SW 1271 (cell line): ENCODE measurements around the gene KRTAP10-7.
"Not testable (repeated sequence)": the region's sequence is repeated elsewhere in the genome, so short reads cannot be mapped to it uniquely, and the experiment has no call there.

Source experiments
- DNase-seq, 2 experiments: peaks; one replicate each; lab custom pipeline; 2025; lab: John Stamatoyannopoulos, UW

The KRTAP10-7 gene

DNA sequence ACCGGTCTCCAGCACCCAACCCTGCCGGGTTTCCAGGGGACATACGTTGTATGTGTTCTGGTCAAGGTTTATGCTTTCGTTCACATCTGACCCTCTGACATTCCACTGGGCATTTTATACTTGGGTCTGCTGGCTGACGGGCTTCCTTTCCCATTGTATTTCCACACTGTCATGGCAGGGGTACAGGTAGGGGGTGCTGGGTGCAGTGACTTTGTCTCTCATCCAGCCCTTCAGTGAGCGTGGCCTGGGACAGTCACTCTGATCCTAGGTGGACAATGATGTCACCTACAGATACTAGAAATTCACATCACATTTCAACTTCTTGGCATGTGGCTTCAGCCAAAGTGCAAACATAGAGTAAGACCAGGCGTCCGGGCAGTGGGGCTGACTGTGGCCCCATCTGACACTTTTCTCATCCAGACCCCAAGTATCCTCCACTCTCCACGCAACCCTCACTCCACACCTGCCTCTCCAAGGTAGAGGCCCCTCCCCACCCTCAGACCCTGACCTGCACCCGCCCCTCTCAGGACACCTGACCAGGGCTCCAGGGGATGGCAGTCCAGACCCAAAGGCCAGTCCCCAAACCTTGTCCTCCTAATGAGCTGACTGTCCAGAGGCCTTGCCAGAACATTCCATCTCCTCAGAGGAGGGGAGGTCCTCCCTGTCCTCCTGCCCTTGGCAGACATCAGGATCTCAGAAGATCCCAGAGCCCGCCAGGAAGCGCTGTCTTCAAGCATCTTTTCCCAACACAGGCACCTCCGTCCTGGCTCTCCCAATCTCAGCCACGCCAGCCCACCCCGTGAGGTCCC, 36.0 kb downstream of the KRTAP10-7 start:
- no peak for DNase-seq

DNA sequence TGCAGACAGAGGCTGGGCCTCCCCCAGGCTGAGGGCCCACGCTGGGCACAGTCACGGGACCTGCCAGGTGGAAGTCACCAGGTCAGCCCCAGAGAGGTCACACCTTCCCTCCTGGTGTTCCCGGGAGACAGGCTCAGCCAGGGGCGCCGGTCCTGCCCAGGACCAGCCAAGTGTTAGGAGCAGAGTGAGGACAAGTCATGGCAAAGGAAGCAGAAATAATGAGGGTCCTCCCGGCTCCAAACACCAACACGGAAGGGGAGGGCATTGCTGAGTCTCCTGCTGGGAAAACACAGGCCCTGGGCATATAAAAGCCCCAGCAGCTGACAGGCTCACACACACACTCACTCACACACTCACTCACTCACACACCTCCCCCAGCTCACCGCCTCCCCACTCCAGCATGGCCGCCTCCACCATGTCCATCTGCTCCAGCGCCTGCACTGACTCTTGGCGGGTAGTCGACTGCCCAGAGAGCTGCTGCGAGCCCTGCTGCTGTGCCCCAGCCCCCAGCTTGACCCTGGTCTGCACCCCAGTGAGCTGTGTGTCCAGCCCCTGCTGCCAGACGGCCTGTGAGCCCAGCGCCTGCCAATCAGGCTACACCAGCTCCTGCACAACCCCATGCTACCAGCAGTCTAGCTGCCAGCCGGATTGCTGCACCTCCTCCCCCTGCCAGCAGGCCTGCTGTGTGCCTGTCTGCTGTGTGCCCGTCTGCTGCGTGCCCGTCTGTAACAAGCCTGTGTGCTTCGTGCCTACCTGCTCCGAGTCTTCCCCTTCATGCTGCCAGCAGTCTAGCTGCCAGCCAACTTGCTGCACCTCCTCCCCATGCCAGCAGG, 36.8 kb downstream of the KRTAP10-7 start, which contains the start of gene KRTAP10-10:
TSS of gene KRTAP10-10 (plus strand) at position 339 of the 833 bp plus-strand sequence. CDS start at position 401, 62 bp downstream.
- no peak for DNase-seq

DNA sequence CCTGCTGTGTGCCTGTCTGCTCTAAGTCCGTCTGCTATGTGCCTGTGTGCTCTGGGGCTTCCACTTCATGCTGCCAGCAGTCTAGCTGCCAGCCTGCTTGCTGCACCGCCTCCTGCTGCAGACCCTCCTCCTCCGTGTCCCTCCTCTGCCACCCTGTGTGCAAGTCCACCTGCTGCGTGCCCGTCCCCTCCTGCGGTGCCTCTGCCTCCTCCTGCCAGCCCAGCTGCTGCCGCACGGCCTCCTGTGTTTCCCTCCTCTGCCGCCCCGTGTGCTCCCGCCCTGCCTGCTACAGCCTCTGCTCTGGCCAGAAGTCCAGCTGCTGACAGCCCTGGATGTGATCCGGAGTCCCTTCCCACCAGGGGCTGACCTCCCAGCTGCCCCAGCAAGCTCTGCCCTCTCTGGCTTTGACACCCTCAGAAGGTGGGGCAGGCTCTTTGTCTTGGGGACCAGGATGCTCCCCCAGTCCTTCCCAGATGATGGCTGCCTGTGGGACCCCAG, 37.5 kb downstream of the KRTAP10-7 start:
- not testable (repeated sequence) for DNase-seq

DNA sequence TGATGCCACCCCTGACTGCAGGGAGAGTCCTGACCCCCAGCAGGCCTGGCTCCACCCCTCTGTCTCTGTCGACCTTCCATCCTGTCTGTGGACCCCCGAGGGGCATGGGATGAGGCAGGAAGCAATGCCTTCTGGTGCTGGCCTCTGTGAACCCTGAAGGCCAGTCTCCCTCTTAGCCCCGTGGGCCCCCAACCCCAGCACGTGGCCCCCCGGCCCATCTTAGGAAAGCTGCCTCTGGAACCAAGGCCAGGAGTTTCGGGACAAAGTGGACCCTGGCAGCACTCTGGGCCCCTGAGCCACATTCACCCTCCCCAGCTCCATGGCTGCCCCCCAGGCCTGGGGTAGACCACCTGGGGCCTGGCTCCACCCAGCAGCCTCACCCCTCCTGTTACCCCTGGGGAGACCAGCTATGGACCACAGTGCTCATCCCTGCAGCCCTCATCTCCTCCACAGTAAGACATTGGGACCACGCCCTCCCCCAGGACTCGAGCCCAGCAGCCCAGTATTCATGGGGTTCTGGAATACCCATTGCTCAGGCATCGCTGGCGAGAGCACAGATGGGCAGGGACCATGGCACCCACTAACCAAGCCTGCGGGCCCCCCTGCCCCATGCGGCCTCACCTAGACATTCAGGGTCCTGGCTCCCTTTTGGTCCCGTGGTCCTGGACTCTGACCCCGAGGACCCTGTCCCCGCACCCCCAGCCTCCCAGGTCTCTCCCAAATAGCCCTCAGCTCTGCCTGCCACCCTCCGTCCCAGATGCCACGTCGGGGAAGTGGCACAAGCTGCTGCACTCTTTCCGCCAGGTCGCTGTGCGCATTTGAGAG, 38.3 kb downstream of the KRTAP10-7 start:
- DNase-seq, result not testable (repeated sequence)

DNA sequence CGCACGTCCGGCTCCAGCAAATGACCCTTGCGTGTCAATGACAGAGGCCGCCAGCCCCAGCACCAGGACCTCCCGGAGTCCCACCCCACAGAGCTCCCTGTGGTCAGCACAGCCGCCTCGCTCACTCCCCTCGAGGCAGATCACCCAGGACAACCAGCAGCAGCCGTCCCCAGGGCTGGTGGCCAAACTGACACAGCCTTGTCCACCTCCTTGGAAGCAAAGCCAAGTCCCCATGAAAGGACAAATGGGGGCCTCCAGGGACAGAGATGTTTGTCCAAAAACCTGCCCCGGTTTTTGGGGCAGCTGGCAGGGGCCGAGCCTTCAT, 38.9 kb downstream of the KRTAP10-7 start:
- DNase-seq, result no peak

DNA sequence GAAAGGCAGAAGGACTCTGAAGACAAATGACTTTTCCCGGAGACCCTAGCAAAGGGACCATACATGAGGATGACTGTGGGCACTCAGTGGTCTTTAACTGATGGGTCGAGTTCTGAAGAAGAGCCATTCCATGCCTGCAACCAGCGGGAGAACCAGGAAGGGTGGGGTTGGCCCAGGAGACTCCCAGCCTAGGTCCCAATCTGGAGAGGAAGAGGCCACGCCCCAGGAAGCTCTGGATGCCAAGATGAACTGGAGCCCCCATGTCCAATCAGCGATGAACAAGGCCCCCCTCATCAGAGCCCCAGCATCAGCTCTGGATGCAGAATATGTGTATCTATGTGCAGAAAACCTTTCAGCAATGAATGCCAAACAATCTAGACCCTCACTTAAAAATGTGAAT, 40.4 kb downstream of the KRTAP10-7 start:
- no peak for DNase-seq

DNA sequence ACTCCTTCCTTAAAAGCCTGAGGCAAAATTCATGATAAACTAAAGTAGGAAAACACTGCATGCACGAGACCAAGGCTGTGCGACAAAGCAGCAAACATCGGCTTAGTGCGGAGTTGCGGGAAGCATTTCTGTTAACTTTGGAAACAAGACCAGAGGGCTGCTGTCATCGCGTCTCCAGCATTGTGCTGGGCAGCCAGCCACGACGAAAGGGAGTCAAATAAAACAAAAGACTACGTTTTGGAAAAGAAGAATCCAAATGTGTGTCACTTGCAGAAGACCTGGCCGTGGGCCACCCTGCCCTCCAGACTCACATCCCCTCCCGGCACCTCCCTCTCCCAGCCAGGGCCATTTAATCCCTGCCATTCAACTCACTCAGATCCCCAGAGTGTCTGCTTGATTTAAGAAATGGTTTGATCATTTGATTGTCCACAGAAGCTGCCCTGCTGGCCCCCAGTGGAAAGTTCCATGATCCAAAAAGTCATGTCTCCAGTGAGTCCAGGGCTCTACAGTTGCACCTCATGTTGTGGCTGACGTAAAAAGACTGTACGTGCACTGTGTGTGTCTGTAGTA, 43.4 kb downstream of the KRTAP10-7 start:
- DNase-seq, result no peak

DNA sequence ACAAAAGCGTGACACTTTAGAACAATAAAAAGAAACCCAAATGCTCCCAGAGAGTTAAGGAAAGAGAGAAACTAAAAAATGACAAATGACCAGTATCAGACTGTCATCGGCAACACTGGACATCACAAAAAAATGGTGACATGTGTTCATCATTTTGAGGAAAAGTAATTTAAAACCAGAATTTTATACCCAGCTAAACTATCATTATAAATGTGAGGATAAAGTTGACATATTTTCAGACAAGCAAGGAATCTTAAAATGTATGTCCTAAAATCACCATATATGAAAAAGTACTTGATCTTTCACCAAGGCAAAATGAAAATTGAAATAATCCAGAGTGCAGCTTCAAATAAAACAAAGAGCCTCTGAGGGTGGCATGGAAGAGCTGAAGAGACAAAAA, 44.5 kb downstream of the KRTAP10-7 start:
- no peak for DNase-seq

DNA sequence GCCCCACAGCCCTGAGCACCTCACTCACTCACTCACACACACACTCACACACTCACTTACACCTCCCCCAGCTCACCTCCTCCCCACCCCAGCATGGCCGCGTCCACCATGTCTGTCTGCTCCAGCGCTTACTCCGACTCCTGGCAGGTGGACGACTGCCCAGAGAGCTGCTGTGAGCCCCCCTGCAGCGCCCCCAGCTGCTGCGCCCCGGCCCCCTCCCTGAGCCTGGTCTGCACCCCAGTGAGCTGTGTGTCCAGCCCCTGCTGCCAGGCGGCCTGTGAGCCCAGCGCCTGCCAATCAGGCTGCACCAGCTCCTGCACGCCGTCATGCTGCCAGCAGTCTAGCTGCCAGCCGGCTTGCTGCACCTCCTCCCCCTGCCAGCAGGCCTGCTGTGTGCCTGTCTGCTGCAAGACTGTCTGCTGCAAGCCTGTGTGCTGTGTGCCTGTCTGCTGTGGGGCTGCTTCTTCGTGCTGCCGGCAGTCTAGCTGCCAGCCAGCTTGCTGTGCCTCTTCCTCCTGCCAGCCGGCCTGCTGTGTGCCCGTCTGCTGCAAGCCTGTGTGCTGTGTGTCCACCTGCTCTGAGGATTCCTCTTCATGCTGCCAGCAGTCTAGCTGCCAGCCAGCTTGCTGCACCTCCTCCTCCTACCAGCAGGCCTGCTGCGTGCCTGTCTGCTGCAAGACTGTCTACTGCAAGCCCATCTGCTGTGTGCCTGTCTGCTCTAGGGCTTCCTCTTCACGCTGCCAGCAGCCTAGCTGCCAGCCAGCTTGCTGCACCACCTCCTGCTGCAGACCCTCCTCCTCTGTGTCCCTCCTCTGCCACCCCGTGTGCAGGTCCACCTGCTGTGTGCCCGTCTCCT, 46.2 kb downstream of the KRTAP10-7 start, which contains the start of gene KRTAP10-11:
TSS of gene KRTAP10-11 (plus strand) at position 49 of the 856 bp plus-strand sequence. CDS start at position 94, 45 bp downstream.
- DNase-seq, result not testable (repeated sequence)

GRCh38 chr21:44647222-44647552, 46.8 kb downstream of the KRTAP10-7 start:
- DNase-seq, result no peak

DNA sequence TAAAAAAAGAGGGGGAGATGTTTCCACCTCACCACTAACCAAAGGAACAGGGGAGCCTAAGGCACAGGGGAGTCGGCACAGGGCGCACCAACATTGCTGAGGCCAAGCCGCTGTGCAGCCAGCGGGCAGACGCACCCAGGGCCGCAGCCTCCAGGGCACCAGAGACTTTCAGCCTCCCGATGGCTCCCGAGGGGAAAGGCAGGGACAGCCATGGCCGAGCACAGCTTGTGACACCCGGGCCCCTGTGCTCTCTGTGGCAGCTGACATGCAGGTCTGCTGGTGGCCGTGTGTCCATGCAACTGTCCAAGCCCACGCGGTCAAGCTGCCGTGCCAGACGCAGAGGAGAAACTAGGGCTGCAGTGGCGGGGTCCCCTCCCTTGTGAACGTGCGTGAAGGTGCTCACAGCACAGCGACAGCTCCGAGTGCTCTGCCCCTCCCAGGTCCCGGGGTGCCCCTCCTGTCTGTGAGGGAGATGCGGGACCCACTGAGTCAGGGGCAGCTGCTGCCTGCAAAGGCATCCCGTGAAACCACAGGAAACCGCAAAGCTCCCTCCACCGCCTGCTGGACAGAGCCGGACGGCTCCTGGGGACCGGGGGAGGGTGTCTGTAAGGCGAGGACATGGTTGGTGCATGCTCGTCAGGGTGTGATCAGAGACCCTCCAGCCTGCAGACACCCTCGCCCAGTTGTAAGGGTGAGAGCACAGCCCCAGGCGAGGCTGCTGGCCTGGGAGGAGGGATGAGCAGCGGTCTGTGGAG, 48.3 kb downstream of the KRTAP10-7 start:
- no peak for DNase-seq

DNA sequence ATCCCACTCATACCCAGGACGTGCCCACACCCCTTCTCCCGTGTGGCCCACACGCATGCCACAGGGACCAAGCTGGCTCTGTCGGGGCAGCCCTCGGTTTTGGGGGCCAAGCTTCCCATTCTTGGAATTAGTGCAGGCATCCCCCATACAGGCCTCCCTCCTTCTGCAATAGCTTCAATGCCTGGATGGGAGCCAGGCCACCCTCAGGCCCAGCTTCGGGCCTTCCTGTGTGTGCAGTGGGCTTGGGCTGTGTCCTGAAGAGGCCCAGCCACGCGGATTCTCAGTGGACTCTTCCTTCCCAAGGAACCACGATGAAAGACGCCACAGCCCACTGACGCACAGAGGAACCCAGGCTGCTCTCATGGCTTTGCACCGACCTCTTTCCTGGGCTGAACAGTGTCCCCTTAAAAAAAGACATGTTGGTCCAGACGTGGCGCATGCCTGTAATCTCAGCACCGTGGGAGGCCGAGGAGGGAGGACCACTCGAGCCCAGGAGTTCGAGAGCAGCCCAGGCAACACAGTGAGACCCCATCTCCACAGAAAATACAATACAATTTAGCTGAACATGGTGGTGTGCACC, 49.2 kb downstream of the KRTAP10-7 start:
- DNase-seq, result no peak

DNA sequence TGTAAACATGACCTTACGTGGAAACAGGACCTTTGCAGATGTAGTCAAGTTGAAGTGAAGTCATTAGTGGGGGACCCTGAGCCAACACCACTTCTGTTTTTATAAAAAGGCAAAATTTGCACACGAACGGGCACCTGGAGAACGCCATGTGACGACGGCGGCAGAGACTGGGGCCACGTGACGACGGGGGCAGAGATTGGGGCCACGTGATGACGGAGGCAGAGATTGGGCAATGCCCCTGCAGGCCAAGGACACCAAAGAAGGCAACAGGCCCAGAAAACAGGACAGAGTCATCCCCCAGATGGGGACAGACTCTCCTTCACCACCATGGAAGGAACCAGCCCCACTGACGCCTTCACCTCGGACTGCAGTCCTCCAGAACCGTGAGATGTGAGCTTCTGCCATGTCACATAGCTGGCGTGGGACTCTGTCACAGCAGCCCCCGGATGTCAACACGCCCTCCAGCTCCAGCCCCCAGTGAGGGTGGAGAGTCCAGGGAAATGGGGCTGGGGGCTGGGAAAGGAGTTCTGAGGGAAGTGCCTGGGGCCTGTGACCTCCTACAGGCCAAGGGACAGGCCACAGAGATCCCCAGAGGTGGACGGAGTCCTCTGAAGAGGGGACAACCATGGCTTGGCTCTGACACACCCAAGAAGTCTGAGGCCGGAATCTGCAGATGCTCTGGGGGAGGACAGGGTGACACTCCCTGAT, 50.0 kb downstream of the KRTAP10-7 start:
- no peak for DNase-seq

DNA sequence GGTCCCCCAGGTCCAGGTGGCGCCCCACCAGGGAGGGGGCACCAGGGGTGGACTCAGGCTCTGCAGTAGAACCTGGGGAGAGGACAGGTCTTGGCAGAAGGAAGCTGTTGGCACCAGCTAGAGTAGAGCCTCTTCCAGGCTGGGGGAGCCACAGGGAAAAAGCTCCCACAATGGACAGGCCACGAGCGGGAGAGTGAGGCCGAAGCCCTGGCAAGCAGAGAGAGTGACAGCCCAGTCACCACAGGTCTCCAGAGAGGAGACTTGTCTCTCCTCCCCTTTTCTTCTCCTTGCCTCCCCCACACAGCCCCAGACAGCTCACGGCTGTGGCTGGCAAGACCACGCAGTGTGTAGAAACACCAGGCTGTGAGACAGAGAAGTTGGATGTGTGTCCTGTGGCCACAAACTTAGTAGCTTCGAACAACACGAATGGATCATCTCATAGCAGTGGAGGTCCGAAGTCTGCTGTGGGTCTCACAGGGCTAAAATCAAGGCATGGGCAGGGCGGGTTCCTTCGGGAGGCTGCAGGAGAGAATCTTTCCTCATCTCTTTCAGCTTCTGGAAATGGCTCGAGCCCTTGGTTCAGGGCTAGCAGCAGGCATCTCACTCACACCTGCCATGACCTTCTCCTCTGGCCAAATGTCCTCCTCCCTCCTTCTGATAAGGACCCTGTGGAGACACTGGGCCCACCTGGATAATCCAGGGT, 50.7 kb downstream of the KRTAP10-7 start:
- no peak for DNase-seq
